Measurements from ENCODE around the gene PLPP4. TPM values are rescaled to one million over a fixed set of nuclear protein-coding genes. Genes with fewer than 3 reads are reported as not detected.

The PLPP4 gene
- total and polyA plus RNA-seq, 10 of the 15 experiments (the other 5 are each of a cell fraction or from before 2014, with no cell fraction given) = 0.08 to 3.1 (median 0.26) TPM; not detected in 3

DNA sequence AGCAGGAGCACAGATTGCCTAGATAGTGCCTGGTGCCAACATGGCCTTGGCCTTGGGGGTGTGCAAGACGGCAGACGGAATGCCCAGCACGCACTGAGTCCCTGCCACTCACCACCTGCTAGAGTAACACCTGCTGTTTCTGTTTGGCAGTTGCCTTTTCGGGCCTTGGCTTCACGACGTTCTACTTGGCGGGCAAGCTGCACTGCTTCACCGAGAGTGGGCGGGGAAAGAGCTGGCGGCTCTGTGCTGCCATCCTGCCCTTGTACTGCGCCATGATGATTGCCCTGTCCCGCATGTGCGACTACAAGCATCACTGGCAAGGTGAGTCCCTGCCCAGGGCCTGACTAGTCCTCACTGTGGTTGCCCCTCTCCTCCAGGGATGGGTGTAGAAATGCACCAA is 118.0 kb downstream of the PLPP4 start:
- Histone ChIP-seq H3K9ac (ENCODE audit: control insufficient read depth, insufficient read depth, low read length) (no peak overlapping the region), H2AFZ (ENCODE audit: control insufficient read depth, low read depth, low read length) (no peak overlapping the region), H3K79me2 (ENCODE audit: control insufficient read depth, insufficient read depth, low read length) (no peaks in the 10 kb centered on the region), H3K27me3 (replicated peaks in 1 of 2; ENCODE audit: control insufficient read depth in 2 of 2, insufficient read depth in 2 of 2, low read length in 1 of 2) (peaks cover 0 to 1% of the 10 kb centered on the region in 2 experiments; a peak in 1 of 4 replicates), H3K4me1 (ENCODE audit: control insufficient read depth, insufficient read depth, low read length) (no peaks in the 10 kb centered on the region), H3K4me3 (no peak overlapping the region), H3K9me3 (replicated peaks; ENCODE audit: control insufficient read depth, insufficient read depth, low read length) (no peaks in the 10 kb centered on the region), H3K4me2 (ENCODE audit: control insufficient read depth, insufficient read depth) (no peak overlapping the region), H3K36me3 (ENCODE audit: control insufficient read depth in 2 of 2, insufficient read depth in 2 of 2, low read length in 1 of 2) (no peaks in the 10 kb centered on the region), H3K27ac (ENCODE audit: control insufficient read depth, insufficient read depth) (no peak overlapping the region), H4K20me1 (ENCODE audit: control insufficient read depth, insufficient read depth) (no peaks in the 10 kb centered on the region)
- CTCF ChIA-PET = no interaction called here
- SMC1A ChIA-PET (ENCODE audit: uncharacterized antibody, unreplicated experiment) = no interaction called here
- intact Hi-C loops (cut with micrococcal nuclease; ENCODE audit: unreplicated experiment) = no loop called here
- POLR2A ChIA-PET = no interaction called here
- RAD21 ChIA-PET (ENCODE audit: unreplicated experiment) = no interaction called here
- 24% methylated on average over 13 of the region's 13 CpGs for WGBS (ENCODE audit: insufficient coverage, insufficient replicate concordance, low lambda C conversion rate, missing lambda C conversion rate)
- BruUV-seq (replicated peaks) = no TSS peak
- in situ Hi-C loops (cut with MboI) = no loop called here
- no peak for DNase-seq (ENCODE audit: low read depth, low spot score)
- no peak for ATAC-seq
- FAIRE-seq = no peak
- TF ChIP-seq SMAD1 (IDR thresholded peaks at IDR 0.05; ENCODE audit: low read depth, partially characterized antibody) (no peak), E2F8 (IDR thresholded peaks at IDR 0.05; ENCODE audit: low read depth, partially characterized antibody) (no peak), CEBPZ (IDR thresholded peaks at IDR 0.05; ENCODE audit: low read depth, low read length) (no peak), CREB1 (IDR thresholded peaks at IDR 0.05; ENCODE audit: low read depth) (no peak), MXI1 (IDR thresholded peaks at IDR 0.05; ENCODE audit: low read depth, low read length) (no peak), EZH2 (IDR thresholded peaks at IDR 0.05; ENCODE audit: borderline replicate concordance, control insufficient read depth, low read depth, low read length) (no peak), REST (IDR thresholded peaks at IDR 0.05; ENCODE audit: low read depth, low read length) (no peak), E2F4 (IDR thresholded peaks at IDR 0.05; ENCODE audit: low read depth, low read length) (no peak), RUNX3 (IDR thresholded peaks at IDR 0.05; ENCODE audit: low read length) (no peak), ZNF24 (IDR thresholded peaks at IDR 0.05) (no peak), MTA2 (IDR thresholded peaks at IDR 0.05; ENCODE audit: low read depth) (no peak), BCL3 (IDR thresholded peaks at IDR 0.05; ENCODE audit: borderline replicate concordance, insufficient read depth, low read depth, low read length, poor library complexity, severe bottlenecking) (no peak)

All from GM12878 (cell line).